Memory B cell (primary cell): Measurements from ENCODE around the gene BCLAF3.

ENCODE experiments used
- ATAC-seq: fragments of 150-1000 bp; cut with Tn5 transposase; 2 replicates; pipeline ENCODE4 v1.10.0; 2021; ENCODE audit warnings: low read depth, mild to moderate bottlenecking, moderate library complexity
- DNase-seq, 2 donors: peaks; one replicate each; pipeline ENCODE4 v3.0.0; 2022; ENCODE audit warnings: low spot score in 2 of 2
- H3K27ac Mint-ChIP-seq: one replicate; pipeline ENCODE4 v1.8.0; 2022; ENCODE audit warnings: mild to moderate bottlenecking, moderate library complexity, mixed read lengths
- H3K27me3 Mint-ChIP-seq: one replicate; pipeline ENCODE4 v1.8.0; 2022; ENCODE audit warnings: mixed read lengths
- H3K36me3 Mint-ChIP-seq: one replicate; pipeline ENCODE4 v1.8.0; 2022; ENCODE audit warnings: mild to moderate bottlenecking, mixed read lengths
- H3K4me1 Mint-ChIP-seq: one replicate; pipeline ENCODE4 v1.8.0; 2022; ENCODE audit warnings: mixed read lengths
- H3K4me3 Mint-ChIP-seq: one replicate; pipeline ENCODE4 v1.8.0; 2022; ENCODE audit warnings: mild to moderate bottlenecking, moderate library complexity, mixed read lengths
- H3K9me3 Mint-ChIP-seq: one replicate; pipeline ENCODE4 v1.8.0; 2022; ENCODE audit warnings: mixed read lengths

The BCLAF3 gene

GRCh38 chrX:20001588-20001987 lies 10.7 kb upstream of the BCLAF3 start:
- Mint-ChIP-seq H3K9me3 (no peaks in the 10 kb centered on the region), H3K4me3 (no peak overlapping the region), H3K27ac (no peak overlapping the region), H3K4me1 (peaks cover 6% of the 10 kb centered on the region), H3K36me3 (no peaks in the 10 kb centered on the region), H3K27me3 (no peaks in the 10 kb centered on the region)
- DNase-seq = no peak
- no peak for ATAC-seq

- no peaks in the 10 kb centered on the region for H3K9me3 Mint-ChIP-seq
- H3K4me1 Mint-ChIP-seq = peaks cover 13% of the 10 kb centered on the region
- H3K27me3 Mint-ChIP-seq = no peaks in the 10 kb centered on the region
Measured at GRCh38 chrX:19991350-19991718, 473 bp upstream of the BCLAF3 start.

GRCh38 chrX:19990151-19990555 lies 708 bp downstream of the BCLAF3 start:
- DNase-seq = no peak
- H3K4me1 Mint-ChIP-seq = peaks cover 15% of the 10 kb centered on the region
- H3K27me3 Mint-ChIP-seq = no peaks in the 10 kb centered on the region
- no peaks in the 10 kb centered on the region for H3K9me3 Mint-ChIP-seq
- H3K4me3 Mint-ChIP-seq = peak overlapping the region; percentile 89
- peak overlapping the region; percentile 90 for H3K27ac Mint-ChIP-seq
- peak; percentile 27 for ATAC-seq
- peaks cover 4% of the 10 kb centered on the region for H3K36me3 Mint-ChIP-seq

More at GRCh38 chrX:19991350-19991718, 473 bp upstream of the BCLAF3 start:
- no peak for DNase-seq
- Mint-ChIP-seq H3K36me3 (peaks cover 2% of the 10 kb centered on the region), H3K27ac (peak overlapping the region; percentile 84), H3K4me3 (peak overlapping the region; percentile 86)
- ATAC-seq = no peak

GRCh38 chrX:19987856-19988255 lies 3.0 kb downstream of the BCLAF3 start:
- Mint-ChIP-seq H3K9me3 (no peaks in the 10 kb centered on the region), H3K36me3 (peaks cover 4% of the 10 kb centered on the region), H3K4me3 (no peak overlapping the region), H3K4me1 (peaks cover 11% of the 10 kb centered on the region), H3K27ac (no peak overlapping the region), H3K27me3 (no peaks in the 10 kb centered on the region)
- no peak for ATAC-seq
- no peak for DNase-seq

GRCh38 chrX:19986531-19986930 lies 4.3 kb downstream of the BCLAF3 start:
- peaks cover 4% of the 10 kb centered on the region for H3K36me3 Mint-ChIP-seq
- no peak overlapping the region for H3K27ac Mint-ChIP-seq
- DNase-seq (no peak), ATAC-seq (no peak)
- no peaks in the 10 kb centered on the region for H3K9me3 Mint-ChIP-seq
- H3K4me1 Mint-ChIP-seq = peaks cover 13% of the 10 kb centered on the region
- no peaks in the 10 kb centered on the region for H3K27me3 Mint-ChIP-seq
- H3K4me3 Mint-ChIP-seq = no peak overlapping the region

GRCh38 chrX:19981947-19982346 lies 8.9 kb downstream of the BCLAF3 start:
- H3K27ac Mint-ChIP-seq = no peak overlapping the region
- no peaks in the 10 kb centered on the region for H3K27me3 Mint-ChIP-seq
- H3K9me3 Mint-ChIP-seq = peaks cover 2% of the 10 kb centered on the region
- H3K4me3 Mint-ChIP-seq = no peak overlapping the region
- peaks cover 16% of the 10 kb centered on the region for H3K4me1 Mint-ChIP-seq
- DNase-seq (no peak), ATAC-seq (no peak)
- H3K36me3 Mint-ChIP-seq = peaks cover 14% of the 10 kb centered on the region

GRCh38 chrX:19975845-19976244 lies 15.0 kb downstream of the BCLAF3 start:
- H3K4me3 Mint-ChIP-seq = no peak overlapping the region
- no peak for DNase-seq
- peaks cover 14% of the 10 kb centered on the region for H3K36me3 Mint-ChIP-seq
- peaks cover 16% of the 10 kb centered on the region for H3K4me1 Mint-ChIP-seq
- H3K27me3 Mint-ChIP-seq = no peaks in the 10 kb centered on the region
- H3K9me3 Mint-ChIP-seq = peaks cover 3% of the 10 kb centered on the region
- H3K27ac Mint-ChIP-seq = no peak overlapping the region
- ATAC-seq = no peak

- H3K36me3 Mint-ChIP-seq = peaks cover 14% of the 10 kb centered on the region
- peaks cover 1% of the 10 kb centered on the region for H3K9me3 Mint-ChIP-seq
- ATAC-seq = no peak
- DNase-seq = no peak
- H3K27me3 Mint-ChIP-seq = no peaks in the 10 kb centered on the region
- H3K4me3 Mint-ChIP-seq = no peak overlapping the region
- H3K27ac Mint-ChIP-seq = no peak overlapping the region
- peaks cover 12% of the 10 kb centered on the region for H3K4me1 Mint-ChIP-seq
Measured at GRCh38 chrX:19972984-19973383, 17.9 kb downstream of the BCLAF3 start.

GRCh38 chrX:19968276-19968675 lies 22.6 kb downstream of the BCLAF3 start:
- Mint-ChIP-seq H3K9me3 (no peaks in the 10 kb centered on the region), H3K4me3 (no peak overlapping the region)

GRCh38 chrX:19966056-19966455 lies 24.8 kb downstream of the BCLAF3 start:
- Mint-ChIP-seq H3K27ac (no peak overlapping the region), H3K4me3 (no peak overlapping the region), H3K4me1 (no peaks in the 10 kb centered on the region), H3K9me3 (no peaks in the 10 kb centered on the region), H3K27me3 (no peaks in the 10 kb centered on the region), H3K36me3 (peaks cover 16% of the 10 kb centered on the region)
- DNase-seq (no peak), ATAC-seq (no peak)

More at GRCh38 chrX:19968276-19968675, 22.6 kb downstream of the BCLAF3 start:
- Mint-ChIP-seq H3K36me3 (peaks cover 12% of the 10 kb centered on the region), H3K27ac (no peak overlapping the region), H3K27me3 (no peaks in the 10 kb centered on the region), H3K4me1 (no peaks in the 10 kb centered on the region)
- ATAC-seq (no peak), DNase-seq (no peak)

- H3K4me1 Mint-ChIP-seq = peaks cover 2% of the 10 kb centered on the region
- no peak overlapping the region for H3K27ac Mint-ChIP-seq
- no peak overlapping the region for H3K4me3 Mint-ChIP-seq
- H3K9me3 Mint-ChIP-seq = no peaks in the 10 kb centered on the region
- no peaks in the 10 kb centered on the region for H3K27me3 Mint-ChIP-seq
- ATAC-seq (no peak), DNase-seq (no peak)
- H3K36me3 Mint-ChIP-seq = peaks cover 13% of the 10 kb centered on the region
Measured at GRCh38 chrX:19964017-19964710, 26.7 kb downstream of the BCLAF3 start.

GRCh38 chrX:19960913-19961312 lies 29.9 kb downstream of the BCLAF3 start:
- Mint-ChIP-seq H3K9me3 (no peaks in the 10 kb centered on the region), H3K27me3 (no peaks in the 10 kb centered on the region), H3K4me3 (no peak overlapping the region), H3K4me1 (peaks cover 2% of the 10 kb centered on the region), H3K36me3 (peaks cover 6% of the 10 kb centered on the region), H3K27ac (no peak overlapping the region)
- no peak for ATAC-seq
- no peak for DNase-seq

GRCh38 chrX:19958552-19959486 lies 32.0 kb downstream of the BCLAF3 start:
- ATAC-seq (no peak), DNase-seq (no peak)
- Mint-ChIP-seq H3K4me3 (no peak overlapping the region), H3K9me3 (no peaks in the 10 kb centered on the region), H3K27me3 (no peaks in the 10 kb centered on the region), H3K27ac (no peak overlapping the region), H3K36me3 (peaks cover 7% of the 10 kb centered on the region), H3K4me1 (peaks cover 2% of the 10 kb centered on the region)

GRCh38 chrX:19956923-19957322 lies 33.9 kb downstream of the BCLAF3 start:
- no peaks in the 10 kb centered on the region for H3K27me3 Mint-ChIP-seq
- no peak overlapping the region for H3K27ac Mint-ChIP-seq
- H3K36me3 Mint-ChIP-seq = peaks cover 3% of the 10 kb centered on the region

More at GRCh38 chrX:19956923-19957322, 33.9 kb downstream of the BCLAF3 start:
- Mint-ChIP-seq H3K9me3 (no peaks in the 10 kb centered on the region), H3K4me3 (no peak overlapping the region), H3K4me1 (peaks cover 2% of the 10 kb centered on the region)
- no peak for DNase-seq
- no peak for ATAC-seq
